Suprapubic skin (tissue), 4 donors: ENCODE measurements around the gene ZNF207. TPM values are rescaled to one million over a fixed set of nuclear protein-coding genes. Genes with fewer than 3 reads are reported as not detected.

ENCODE experiments used
- DNase-seq, 2 donors: peaks; one replicate each; pipeline ENCODE4 v3.0.0-alpha.2; 2019; ENCODE audit warnings: low spot score in 2 of 2
- H3K27ac ChIP-seq: fragments of 200-600 bp; sonication (generic); one replicate; pipeline ENCODE4 v1.5.1; 2019
- H3K27me3 ChIP-seq: fragments of 200-600 bp; sonication (generic); one replicate; pipeline ENCODE4 v1.5.1; 2019
- H3K36me3 ChIP-seq: fragments of 200-600 bp; sonication (generic); one replicate; pipeline ENCODE4 v1.5.1; 2019
- H3K4me1 ChIP-seq: fragments of 200-600 bp; sonication (generic); one replicate; pipeline ENCODE4 v1.5.1; 2019
- H3K4me3 ChIP-seq: fragments of 200-600 bp; sonication (generic); one replicate; pipeline ENCODE4 v1.5.1; 2019; ENCODE audit warnings: mild to moderate bottlenecking
- H3K9me3 ChIP-seq: fragments of 200-600 bp; sonication (generic); one replicate; pipeline ENCODE4 v1.5.1; 2019
- CTCF ChIP-seq, 2 donors: fragments of 200-600 bp in 1 of 2; fragments of 450-650 bp in 1 of 2; sonication (generic) in 1 of 2; IDR thresholded peaks; one replicate each; pipeline ENCODE4 v1.5.1; 2016 to 2019; ENCODE audit warnings: antibody characterized with exemption in 2 of 2, mild to moderate bottlenecking in 1 of 2, moderate library complexity in 1 of 2
- EP300 ChIP-seq: sonication (generic); formaldehyde crosslinking; IDR thresholded peaks from one replicate; pipeline ENCODE4 v1.6.1; 2017; ENCODE audit warnings: antibody characterized with exemption
- POLR2A ChIP-seq, 2 donors: fragments of 450-650 bp; IDR thresholded peaks; one replicate each; pipeline ENCODE4 v1.6.1; 2017; ENCODE audit warnings: antibody characterized with exemption in 2 of 2, mild to moderate bottlenecking in 2 of 2, moderate library complexity in 2 of 2
- POLR2AphosphoS5 ChIP-seq, 3 donors: sonication (generic); formaldehyde crosslinking; IDR thresholded peaks; one replicate each; pipeline ENCODE4 v1.6.1; 2017; ENCODE audit warnings: antibody characterized with exemption in 3 of 3
- WGBS: methylation state at CpG from one replicate; pipeline ENCODE4 v1.1.5; 2018; 5-methylcytosine and 5-hydroxymethylcytosine counted together
- total RNA-seq, 4 donors: library from RNA; depleted of rRNA; stranded (reverse); fragments of >200 nt; gene quantifications; one replicate each; pipeline ENCODE4 v1.1.0, GENCODE V29; 2016

The ZNF207 gene
- total RNA-seq, 4 donors from 2014 or later, result 124 to 316 (median 141) TPM

GRCh38 chr17:32335687-32336086 is 14.3 kb upstream of the ZNF207 start:
- DNase-seq, result no peak
- TF ChIP-seq CTCF (IDR thresholded peaks at IDR 0.05) (no peak), POLR2AphosphoS5 (IDR thresholded peaks at IDR 0.05) (no peak), EP300 (no peak), POLR2A (IDR thresholded peaks at IDR 0.05) (no peak)
- H3K4me3 ChIP-seq, result no peak overlapping the region
- WGBS, result 52% methylated on average over 4 of the region's 4 CpGs
- peaks cover 48% of the 10 kb centered on the region for H3K36me3 ChIP-seq
- H3K27me3 ChIP-seq, result no peaks in the 10 kb centered on the region
- H3K9me3 ChIP-seq, result no peaks in the 10 kb centered on the region
- H3K4me1 ChIP-seq, result no peaks in the 10 kb centered on the region
- H3K27ac ChIP-seq, result no peak overlapping the region

- peaks cover 20% of the 10 kb centered on the region for H3K4me1 ChIP-seq
- TF ChIP-seq POLR2AphosphoS5 (IDR thresholded peaks at IDR 0.05) (no peak), EP300 (no peak), CTCF (IDR thresholded peaks at IDR 0.05) (no peak), POLR2A (IDR thresholded peaks at IDR 0.05) (no peak)
- no peak for DNase-seq
- H3K27me3 ChIP-seq, result no peaks in the 10 kb centered on the region
- peaks cover 20% of the 10 kb centered on the region for H3K36me3 ChIP-seq
- H3K4me3 ChIP-seq, result peak overlapping the region; percentile 65
- H3K27ac ChIP-seq, result peak overlapping the region; percentile 79
- no peaks in the 10 kb centered on the region for H3K9me3 ChIP-seq
- WGBS, result 2% methylated on average over 13 of the region's 13 CpGs
These were observed 8.7 kb upstream of the ZNF207 start for GRCh38 chr17:32341141-32341856.

- peak; percentile 81 to 89 for DNase-seq
- TF ChIP-seq POLR2A (IDR thresholded peaks at IDR 0.05) (peak in 1 of 2 donors; percentile 20), EP300 (no peak), POLR2AphosphoS5 (IDR thresholded peaks at IDR 0.05) (peak in 2 of 3 donors; percentile 22 to 84), CTCF (IDR thresholded peaks at IDR 0.05) (no peak)
- 6% methylated on average over 25 of the region's 47 CpGs for WGBS
These were observed 7.9 kb upstream of the ZNF207 start, which contains the start of gene C17orf75 for GRCh38 chr17:32341857-32342602. Gene C17orf75, minus strand, starts transcription at chr17:32342173. Its CDS starts 34 bp downstream, at chr17:32342139.

GRCh38 chr17:32342603-32343325 is 7.2 kb upstream of the ZNF207 start:
- peak overlapping the region; percentile 65 for H3K4me3 ChIP-seq
- H3K27me3 ChIP-seq, result no peaks in the 10 kb centered on the region
- no peaks in the 10 kb centered on the region for H3K9me3 ChIP-seq
- no peak for DNase-seq
- peaks cover 6% of the 10 kb centered on the region for H3K36me3 ChIP-seq
- peaks cover 20% of the 10 kb centered on the region for H3K4me1 ChIP-seq
- no peak for TF ChIP-seq POLR2A (IDR thresholded peaks at IDR 0.05)
- no peak for TF ChIP-seq POLR2AphosphoS5 (IDR thresholded peaks at IDR 0.05)
- TF ChIP-seq EP300, result no peak
- TF ChIP-seq CTCF (IDR thresholded peaks at IDR 0.05), result no peak
- WGBS, result 48% methylated on average over 14 of the region's 14 CpGs
- peak overlapping the region; percentile 79 for H3K27ac ChIP-seq

More at GRCh38 chr17:32341857-32342602, 7.9 kb upstream of the ZNF207 start, which contains the start of gene C17orf75:
- H3K27me3 ChIP-seq, result no peaks in the 10 kb centered on the region
- H3K27ac ChIP-seq, result peak within 1 kb of the TSS; percentile 79
- peaks cover 13% of the 10 kb centered on the region for H3K36me3 ChIP-seq
- peak within 1 kb of the TSS; percentile 65 for H3K4me3 ChIP-seq
- H3K4me1 ChIP-seq, result peaks cover 20% of the 10 kb centered on the region
- no peaks in the 10 kb centered on the region for H3K9me3 ChIP-seq
